OCI-LY3 (cell line): Measurements from ENCODE around the gene ZSCAN9.

Source experiments
- EZH2phosphoT487 ChIP-seq: fragments of 200-600 bp; shearing (Covaris generic); IDR thresholded peaks from 2 replicates; pipeline ENCODE4 v1.6.1; 2018; ENCODE audit warnings: antibody characterized with exemption, mixed run types, low read depth
- TF ChIP-seq, protein P1 (sequence below): fragments of 200-600, 300-600 bp; sonication (generic); IDR thresholded peaks from 2 replicates; pipeline ENCODE4 v1.5.1; 2014; ENCODE audit warnings: antibody characterized with exemption, low read length, low read depth

DNA sequence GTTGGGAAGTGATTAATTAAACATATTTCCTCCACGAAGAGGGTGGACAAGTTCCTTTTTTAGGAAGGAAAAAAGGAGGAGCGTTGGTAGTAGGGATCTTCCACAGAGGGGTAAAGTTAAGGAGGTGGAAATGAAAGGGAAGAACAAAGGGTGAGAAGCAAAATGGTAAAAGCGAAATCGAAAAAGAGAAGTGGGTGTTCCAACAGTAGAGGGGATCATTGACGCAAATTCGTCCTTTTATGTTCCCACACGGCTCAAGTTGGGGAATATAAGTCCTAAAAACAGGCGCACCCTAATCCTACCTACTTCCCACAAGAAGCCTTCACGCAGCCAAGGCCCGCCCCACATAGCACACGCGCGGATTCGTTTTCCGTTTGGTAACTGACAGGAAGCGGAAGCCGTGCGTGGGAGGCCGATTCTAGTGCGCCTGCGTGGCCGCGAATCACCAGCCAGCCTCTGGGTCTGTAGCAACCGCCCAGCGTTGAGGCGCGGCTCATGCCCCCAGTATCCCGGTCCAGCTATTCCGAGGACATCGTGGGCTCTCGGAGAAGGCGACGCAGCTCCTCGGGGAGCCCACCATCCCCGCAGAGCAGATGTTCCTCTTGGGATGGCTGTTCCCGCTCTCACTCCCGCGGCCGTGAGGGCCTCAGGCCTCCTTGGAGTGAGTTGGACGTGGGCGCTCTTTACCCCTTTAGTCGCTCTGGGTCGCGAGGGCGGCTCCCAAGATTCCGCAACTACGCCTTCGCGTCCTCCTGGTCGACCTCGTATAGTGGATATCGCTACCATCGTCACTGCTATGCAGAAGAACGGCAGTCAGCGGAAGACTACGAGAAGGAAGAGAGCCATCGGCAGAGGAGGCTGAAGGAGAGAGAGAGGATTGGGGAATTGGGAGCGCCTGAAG, 34.1 kb downstream of the ZSCAN9 start, which contains the start of gene NKAPL:
- TF ChIP-seq, protein P1, sequence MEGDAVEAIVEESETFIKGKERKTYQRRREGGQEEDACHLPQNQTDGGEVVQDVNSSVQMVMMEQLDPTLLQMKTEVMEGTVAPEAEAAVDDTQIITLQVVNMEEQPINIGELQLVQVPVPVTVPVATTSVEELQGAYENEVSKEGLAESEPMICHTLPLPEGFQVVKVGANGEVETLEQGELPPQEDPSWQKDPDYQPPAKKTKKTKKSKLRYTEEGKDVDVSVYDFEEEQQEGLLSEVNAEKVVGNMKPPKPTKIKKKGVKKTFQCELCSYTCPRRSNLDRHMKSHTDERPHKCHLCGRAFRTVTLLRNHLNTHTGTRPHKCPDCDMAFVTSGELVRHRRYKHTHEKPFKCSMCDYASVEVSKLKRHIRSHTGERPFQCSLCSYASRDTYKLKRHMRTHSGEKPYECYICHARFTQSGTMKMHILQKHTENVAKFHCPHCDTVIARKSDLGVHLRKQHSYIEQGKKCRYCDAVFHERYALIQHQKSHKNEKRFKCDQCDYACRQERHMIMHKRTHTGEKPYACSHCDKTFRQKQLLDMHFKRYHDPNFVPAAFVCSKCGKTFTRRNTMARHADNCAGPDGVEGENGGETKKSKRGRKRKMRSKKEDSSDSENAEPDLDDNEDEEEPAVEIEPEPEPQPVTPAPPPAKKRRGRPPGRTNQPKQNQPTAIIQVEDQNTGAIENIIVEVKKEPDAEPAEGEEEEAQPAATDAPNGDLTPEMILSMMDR, result no peak
- TF ChIP-seq EZH2phosphoT487, result no peak
